HL-60/S4 treated with phorbol 12-myristate 13-acetate at 8.2 ng/mL for 4 days and 3 days (cell line): ENCODE results near the gene UNC5C.

Source experiments
- in situ Hi-C: fragments of 300-500 bp; cut with MboI; formaldehyde crosslinking; loops from 2 replicates; pipeline ENCODE4 v1.15.0; 2022; ENCODE audit warnings: low sequenced_read_pairs

Gene UNC5C

GRCh38 chr4:95524184-95524583 is 24.6 kb downstream of the UNC5C start:
- in situ Hi-C loops = no loop called here

- in situ Hi-C loops = no loop called here
Measured at GRCh38 chr4:95522682-95523530, 25.9 kb downstream of the UNC5C start.

GRCh38 chr4:95517576-95518345 is 31.0 kb downstream of the UNC5C start:
- in situ Hi-C loops = no loop called here

GRCh38 chr4:95516528-95517017 is 32.2 kb downstream of the UNC5C start:
- in situ Hi-C loops = no loop called here

GRCh38 chr4:95515589-95515988 is 33.2 kb downstream of the UNC5C start:
- in situ Hi-C loops = no loop called here

GRCh38 chr4:95513022-95513421 is 35.8 kb downstream of the UNC5C start:
- in situ Hi-C loops = no loop called here

- in situ Hi-C loops = no loop called here
Measured at GRCh38 chr4:95511477-95511876, 37.3 kb downstream of the UNC5C start.

- in situ Hi-C loops = no loop called here
Measured at GRCh38 chr4:95510877-95511276, 37.9 kb downstream of the UNC5C start.

GRCh38 chr4:95510145-95510544 is 38.6 kb downstream of the UNC5C start:
- in situ Hi-C loops = no loop called here

GRCh38 chr4:95508421-95508820 is 40.4 kb downstream of the UNC5C start:
- in situ Hi-C loops = no loop called here

GRCh38 chr4:95507561-95507960 is 41.2 kb downstream of the UNC5C start:
- in situ Hi-C loops = no loop called here

- in situ Hi-C loops = no loop called here
Measured at GRCh38 chr4:95507147-95507546, 41.6 kb downstream of the UNC5C start.

- in situ Hi-C loops = no loop called here
Measured at GRCh38 chr4:95506264-95506663, 42.5 kb downstream of the UNC5C start.

GRCh38 chr4:95505799-95506198 is 43.0 kb downstream of the UNC5C start:
- in situ Hi-C loops = no loop called here

GRCh38 chr4:95505151-95505550 is 43.6 kb downstream of the UNC5C start:
- in situ Hi-C loops = no loop called here

- in situ Hi-C loops = no loop called here
Measured at GRCh38 chr4:95504501-95504900, 44.3 kb downstream of the UNC5C start.

GRCh38 chr4:95500361-95500760 is 48.4 kb downstream of the UNC5C start:
- in situ Hi-C loops = no loop called here

GRCh38 chr4:95499291-95499696 is 49.5 kb downstream of the UNC5C start:
- in situ Hi-C loops = no loop called here

GRCh38 chr4:95494186-95494585 is 54.6 kb downstream of the UNC5C start:
- in situ Hi-C loops = no loop called here

GRCh38 chr4:95478679-95479078 is 70.1 kb downstream of the UNC5C start:
- in situ Hi-C loops = no loop called here

- in situ Hi-C loops = no loop called here
Measured at GRCh38 chr4:95476121-95476520, 72.7 kb downstream of the UNC5C start.

GRCh38 chr4:95472534-95472933 is 76.2 kb downstream of the UNC5C start:
- in situ Hi-C loops = no loop called here
